K562 (cell line): ENCODE measurements around the gene CLASP1. TPM values are rescaled to one million over a fixed set of nuclear protein-coding genes. Genes with fewer than 3 reads are reported as not detected.

Experiments used
- ATAC-seq: fragments of 200-7000 bp; cut with Tn5 transposase; 3 replicates; pipeline ENCODE4 v1.9.1; 2020; ENCODE audit warnings: moderate library complexity
- BruUV-seq: library from RNA; stranded (reverse); fragments of 400-500 nt; replicated peaks from 2 replicates; lab custom pipeline; 2021; lab: Mats Ljungman, UMichigan
- CTCF ChIA-PET: fragments of 300-600 bp; formaldehyde crosslinking; extraction: SDS; loops from one replicate; lab custom pipeline; 2021; ENCODE audit warnings: low intra/inter-chr PET ratio; lab: Yijun Ruan, JAX
- POLR2A ChIA-PET: fragments of 300-600, 350-650 bp; sonication (Branson Sonifier 250); formaldehyde crosslinking; extraction: SDS; loops from one replicate; lab custom pipeline; 2021; ENCODE audit warnings: antibody characterized with exemption, inconsistent platforms; lab: Yijun Ruan, JAX
- DNase-seq, 4 experiments: peaks; one replicate each; pipeline versions ENCODE4 v3.0.0 to v3.0.0-alpha.2; 2011 to 2018; ENCODE audit warnings: low spot score in 3 of 4, mixed read lengths in 3 of 4; ENCODE audit errors: extremely low read depth in 1 of 4
- FAIRE-seq: peaks from 2 replicates; lab custom pipeline; 2011; peaks lifted over from hg19 to GRCh38; lab: Jason Lieb, UNC
- H2AFZ ChIP-seq: 2 replicates; pipeline ENCODE4 v1.6.0; 2011; ENCODE audit warnings: low read depth, low read length, control low read depth, inconsistent platforms
- H3K27ac ChIP-seq: fragments of 200-600 bp; 3 replicates; pipeline ENCODE4 v1.8.0; 2011; ENCODE audit warnings: low read depth, mild to moderate bottlenecking, control low read depth, inconsistent platforms, low read length, moderate library complexity, mixed read lengths; ENCODE audit errors: extremely low read depth
- H3K27me3 ChIP-seq, 2 experiments: fragments of 300-600 bp in 1 of 2; 2 replicates in 1 of 2; 3 replicates in 1 of 2; pipeline versions ENCODE4 v1.6.0 to v1.8.0; 2011; ENCODE audit warnings: inconsistent platforms in 2 of 2, low read length in 2 of 2, mild to moderate bottlenecking in 1 of 2, mixed read lengths in 1 of 2, moderate library complexity in 1 of 2; ENCODE audit not compliant: control insufficient read depth in 2 of 2, insufficient read depth in 2 of 2
- H3K36me3 ChIP-seq: fragments of 300-600 bp; 3 replicates; pipeline ENCODE4 v1.8.0; 2011; ENCODE audit warnings: mild to moderate bottlenecking, low read length, inconsistent platforms; ENCODE audit not compliant: control insufficient read depth, insufficient read depth
- H3K4me1 ChIP-seq, 2 experiments: fragments of 200-600 bp in 1 of 2; replicated peaks in 1 of 2; 2 replicates in 1 of 2; 3 replicates in 1 of 2; pipeline versions ENCODE4 v1.5.1 to v1.8.0; 2011; ENCODE audit warnings: inconsistent platforms in 2 of 2, low read length in 2 of 2, mild to moderate bottlenecking in 1 of 2, mixed read lengths in 1 of 2, moderate library complexity in 1 of 2; ENCODE audit not compliant: control insufficient read depth in 2 of 2, insufficient read depth in 2 of 2
- H3K4me2 ChIP-seq: 2 replicates; pipeline ENCODE4 v1.6.1; 2011; ENCODE audit warnings: low read length, control low read depth, inconsistent platforms, mixed read lengths; ENCODE audit not compliant: insufficient read depth
- H3K4me3 ChIP-seq: fragments of 200-600 bp; sonication (generic), shearing (Covaris generic); 2 replicates; pipeline ENCODE4 v1.5.1; 2016; ENCODE audit warnings: control low read depth, inconsistent platforms
- H3K79me2 ChIP-seq: fragments of 200-600 bp; 3 replicates; pipeline ENCODE4 v1.8.0; 2011; ENCODE audit warnings: low read length, inconsistent platforms; ENCODE audit not compliant: control insufficient read depth, insufficient read depth
- H3K9ac ChIP-seq, 2 experiments: 2 replicates each; pipeline versions ENCODE4 v1.6.0 to v1.6.1; 2011; ENCODE audit warnings: low read depth in 2 of 2, low read length in 2 of 2, control low read depth in 1 of 2, inconsistent platforms in 1 of 2, mild to moderate bottlenecking in 1 of 2, mixed read lengths in 1 of 2; ENCODE audit not compliant: insufficient read depth in 1 of 2
- H3K9me1 ChIP-seq: one replicate; pipeline ENCODE4 v1.6.0; 2011; ENCODE audit warnings: inconsistent platforms, mild to moderate bottlenecking, low read length, moderate library complexity; ENCODE audit not compliant: control insufficient read depth, insufficient read depth
- H3K9me3 ChIP-seq: replicated peaks from 2 replicates; pipeline ENCODE4 v1.5.1; 2011; ENCODE audit warnings: low read depth, low read length, inconsistent platforms; ENCODE audit not compliant: control insufficient read depth, insufficient read depth
- H4K20me1 ChIP-seq: replicated peaks from 2 replicates; pipeline ENCODE4 v1.6.1; 2011; ENCODE audit warnings: low read length, inconsistent platforms, mixed read lengths; ENCODE audit not compliant: control insufficient read depth, insufficient read depth
- C11orf30 ChIP-seq: fragments of 450-650 bp; IDR thresholded peaks from 2 replicates; pipeline ENCODE4 v1.6.1; 2016; ENCODE audit warnings: low read depth, mild to moderate bottlenecking
- CBX5 ChIP-seq: IDR thresholded peaks from 2 replicates; pipeline ENCODE4 v1.6.1; 2014; ENCODE audit warnings: low read depth, borderline replicate concordance
- DDX20 ChIP-seq: fragments of 450-650 bp; IDR thresholded peaks from 2 replicates; pipeline ENCODE4 v1.6.1; 2016; ENCODE audit warnings: missing genetic modification characterization, low read depth, mild to moderate bottlenecking, missing compliant biosample characterization, moderate library complexity
- FOXK2 ChIP-seq, 2 experiments: fragments of 450-650 bp; IDR thresholded peaks in 1 of 2; conservative IDR thresholded peaks in 1 of 2; 2 replicates each; pipeline ENCODE4 v1.6.1; 2016; ENCODE audit warnings: low read depth in 2 of 2, mild to moderate bottlenecking in 1 of 2
- GTF2A2 ChIP-seq: IDR thresholded peaks from 2 replicates; pipeline ENCODE4 v1.6.1; 2016; ENCODE audit warnings: mild to moderate bottlenecking, missing genetic modification characterization, missing compliant biosample characterization
- MCM5 ChIP-seq: fragments of 450-650 bp; IDR thresholded peaks from 2 replicates; pipeline ENCODE4 v1.6.1; 2016; ENCODE audit warnings: low read depth
- MTA3 ChIP-seq: fragments of 450-650 bp; formaldehyde crosslinking; IDR thresholded peaks from 2 replicates; pipeline ENCODE4 v1.6.1; 2017; ENCODE audit warnings: mild to moderate bottlenecking, borderline replicate concordance
- NFE2 ChIP-seq: IDR thresholded peaks from 2 replicates; pipeline ENCODE4 v1.6.1; 2014; ENCODE audit warnings: antibody characterized with exemption, low read depth
- NKRF ChIP-seq: fragments of 450-650 bp; IDR thresholded peaks from 2 replicates; pipeline ENCODE4 v1.6.1; 2016; ENCODE audit warnings: borderline replicate concordance
- PHF20 ChIP-seq: fragments of 450-650 bp; IDR thresholded peaks from 2 replicates; pipeline ENCODE4 v1.6.1; 2018; ENCODE audit not compliant: partially characterized antibody
- POLR2G ChIP-seq: fragments of 200-400 bp; formaldehyde crosslinking; IDR thresholded peaks from 2 replicates; pipeline ENCODE4 v1.6.1; 2017; ENCODE audit warnings: low read depth, mild to moderate bottlenecking, antibody characterized with exemption, low read length, moderate library complexity
- RFX1 ChIP-seq: fragments of 450-650 bp; IDR thresholded peaks from 2 replicates; pipeline ENCODE4 v1.6.1; 2016; ENCODE audit warnings: mild to moderate bottlenecking, moderate library complexity
- SNAPC5 ChIP-seq: fragments of 250-450 bp; sonication (Bioruptor Pico); IDR thresholded peaks from 2 replicates; pipeline ENCODE4 v1.8.0; 2021; ENCODE audit warnings: moderate library complexity, mild to moderate bottlenecking, inconsistent platforms
- TSC22D4 ChIP-seq: fragments of 450-650 bp; IDR thresholded peaks from 2 replicates; pipeline ENCODE4 v1.6.1; 2016; ENCODE audit warnings: missing genetic modification characterization, missing biosample characterization, control low read depth
- ZNF253 ChIP-seq: fragments of 250-450 bp; sonication (Bioruptor Pico); conservative IDR thresholded peaks from 2 replicates; pipeline ENCODE4 v1.6.1; 2021; ENCODE audit warnings: mild to moderate bottlenecking
- ZNF263 ChIP-seq: sonication (generic); formaldehyde crosslinking; IDR thresholded peaks from 2 replicates; pipeline ENCODE4 v1.8.0; 2022; ENCODE audit warnings: mild to moderate bottlenecking, missing genetic modification reagents, borderline replicate concordance
- ZNF408 ChIP-seq: fragments of 250-450 bp; sonication (Bioruptor Pico); IDR thresholded peaks from 2 replicates; pipeline ENCODE4 v1.4.0; 2020; ENCODE audit warnings: low read depth, mild to moderate bottlenecking, moderate library complexity
- ZNF507 ChIP-seq: conservative IDR thresholded peaks from 2 replicates; pipeline ENCODE4 v1.6.1; 2017; ENCODE audit warnings: missing genetic modification characterization, missing compliant biosample characterization
- whole genome bisulfite sequencing: fragments of 100-300 bp; shearing (Covaris generic); methylation state at CpG from one replicate; pipeline ENCODE4 v1.1.6; 2016; ENCODE audit warnings: low coverage, mixed read lengths; ENCODE audit not compliant: insufficient coverage; ENCODE audit errors: missing lambda C conversion rate; 5-methylcytosine and 5-hydroxymethylcytosine counted together
- in situ Hi-C: fragments of 300-500 bp; cut with MboI; formaldehyde crosslinking; loops from 4 replicates; pipeline ENCODE4 v1.15.0; 2018; ENCODE audit warnings: inconsistent platforms, mixed read lengths
- intact Hi-C: fragments of 100-400 bp; cut with micrococcal nuclease; formaldehyde crosslinking; loops from 2 replicates; pipeline ENCODE4 v1.14.2; 2022
- polyA plus RNA-seq, 8 experiments: library from polyadenylated mRNA; depleted of rRNA in 4 of 8; stranded (reverse) in 5 of 8; unstranded in 3 of 8; fragments of >200 nt; fragmentation: Nextera tagmentation in 2 of 8; fragmentation: Illumina TruSeq in 1 of 8; extraction: Ambion mirVana in 2 of 8; extraction: Trizol in 1 of 8; gene quantifications; 2 replicates each; pipeline versions ENCODE4 v1.2.1 to v1.2.3, GENCODE V29; 2011 to 2014; ENCODE audit warnings: inconsistent platforms in 1 of 8, missing spikeins in 1 of 8
- total RNA-seq, 7 experiments: library from RNA; depleted of rRNA in 6 of 7; stranded (reverse); fragments of >200 nt in 6 of 7; fragmentation: Illumina TruSeq in 2 of 7; extraction: Trizol in 2 of 7; gene quantifications; 2 replicates each; pipeline versions ENCODE4 v1.2.1 to v1.2.3, GENCODE V29; 2011 to 2021; ENCODE audit warnings: low replicate concordance in 1 of 7

CLASP1 gene
- total and polyA plus RNA-seq, 9 of the 15 experiments (the other 6 are each of a cell fraction or from before 2014, with no cell fraction given) = 1.7 to 40.3 (median 20.7) TPM

GRCh38 chr2:121498731-121499130, 150.5 kb downstream of the CLASP1 start (continued):
- no peak for TF ChIP-seq ZNF263 (CRISPR knock-in tag)
- TF ChIP-seq C11orf30 = no peak
- TF ChIP-seq DDX20 = no peak
- no peak for TF ChIP-seq ZNF408 (CRISPR knock-in tag)

- FAIRE-seq = no peak
- POLR2A ChIA-PET = no interaction called here
Observed at GRCh38 chr2:121492409-121492808, 156.9 kb downstream of the CLASP1 start.

More at GRCh38 chr2:121492409-121492808, 156.9 kb downstream of the CLASP1 start:
- Histone ChIP-seq H3K4me3 (no peak overlapping the region), H3K9ac (no peak overlapping the region), H4K20me1 (no peaks in the 10 kb centered on the region), H3K9me1 (no peaks in the 10 kb centered on the region), H3K4me1 (peaks cover 0 to 1% of the 10 kb centered on the region in 2 experiments; a peak in 1 of 5 replicates), H3K9me3 (no peaks in the 10 kb centered on the region), H3K4me2 (no peak overlapping the region), H3K27me3 (no peaks in the 10 kb centered on the region), H3K36me3 (peaks cover 7% of the 10 kb centered on the region; the same call in 1 of the 3 replicates), H2AFZ (no peak overlapping the region), H3K79me2 (peaks cover 2% of the 10 kb centered on the region; the same call in 1 of the 3 replicates), H3K27ac (no peak overlapping the region)
- no TSS peak for BruUV-seq
- no peak for ATAC-seq
- CTCF ChIA-PET = no interaction called here
- intact Hi-C loops (no loop called here), in situ Hi-C loops (no loop called here)
- TF ChIP-seq RFX1 = no peak
- no peak for TF ChIP-seq MCM5
- TF ChIP-seq SNAPC5 = no peak
- no peak for TF ChIP-seq POLR2G
- TF ChIP-seq PHF20 = no peak
- TF ChIP-seq GTF2A2 (tag) = no peak
- TF ChIP-seq ZNF507 (tag) = no peak
- no peak for TF ChIP-seq NFE2
- TF ChIP-seq NKRF = no peak
- TF ChIP-seq TSC22D4 (tag) = no peak
- no peak for TF ChIP-seq CBX5
- TF ChIP-seq ZNF253 (CRISPR knock-in tag) = no peak
- TF ChIP-seq FOXK2 (conservative IDR thresholded peaks at IDR 0.05 in 1 of 2, IDR thresholded peaks at IDR 0.05 in 1 of 2; ENCODE audit: low read depth in 2 of 2) = no peak
- TF ChIP-seq MTA3 = no peak
- WGBS = 87% methylated on average over 3 of the region's 3 CpGs
- DNase-seq = no peak
